22Rv1 (cell line): ENCODE measurements around the gene CAMTA1.

Experiments
- H3K27ac ChIP-seq: fragments of 450-650 bp; 2 replicates; pipeline ENCODE4 v1.5.1; 2017
- ZFX ChIP-seq: fragments of 450-650 bp; IDR thresholded peaks from 2 replicates; pipeline ENCODE4 v1.6.1; 2017; ENCODE audit warnings: antibody characterized with exemption, borderline replicate concordance
- TF ChIP-seq, protein P1 (sequence below): fragments of 450-650 bp; IDR thresholded peaks from 2 replicates; pipeline ENCODE4 v1.5.1; 2017; ENCODE audit warnings: mild to moderate bottlenecking

Gene CAMTA1

DNA sequence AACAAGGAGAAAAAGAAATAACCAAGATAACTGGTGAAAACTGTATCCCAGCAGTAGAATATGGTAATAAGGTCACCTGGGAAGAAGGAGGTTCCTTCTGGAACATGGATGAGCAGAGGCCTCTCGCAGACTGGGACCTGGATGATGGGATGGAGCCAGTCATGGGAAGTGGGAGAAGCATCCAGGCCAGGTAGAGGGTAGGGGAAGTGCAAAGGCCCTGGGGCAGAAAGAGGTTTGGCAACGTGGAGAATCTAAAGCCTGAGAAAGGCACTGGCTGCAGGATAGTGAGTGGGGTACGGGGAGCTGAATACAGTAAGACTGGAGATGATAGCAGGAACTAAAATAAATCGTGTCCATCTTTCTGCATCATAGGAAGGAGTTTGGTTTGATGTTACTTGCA lies 889.7 kb downstream of the CAMTA1 start:
- TF ChIP-seq, protein P1, sequence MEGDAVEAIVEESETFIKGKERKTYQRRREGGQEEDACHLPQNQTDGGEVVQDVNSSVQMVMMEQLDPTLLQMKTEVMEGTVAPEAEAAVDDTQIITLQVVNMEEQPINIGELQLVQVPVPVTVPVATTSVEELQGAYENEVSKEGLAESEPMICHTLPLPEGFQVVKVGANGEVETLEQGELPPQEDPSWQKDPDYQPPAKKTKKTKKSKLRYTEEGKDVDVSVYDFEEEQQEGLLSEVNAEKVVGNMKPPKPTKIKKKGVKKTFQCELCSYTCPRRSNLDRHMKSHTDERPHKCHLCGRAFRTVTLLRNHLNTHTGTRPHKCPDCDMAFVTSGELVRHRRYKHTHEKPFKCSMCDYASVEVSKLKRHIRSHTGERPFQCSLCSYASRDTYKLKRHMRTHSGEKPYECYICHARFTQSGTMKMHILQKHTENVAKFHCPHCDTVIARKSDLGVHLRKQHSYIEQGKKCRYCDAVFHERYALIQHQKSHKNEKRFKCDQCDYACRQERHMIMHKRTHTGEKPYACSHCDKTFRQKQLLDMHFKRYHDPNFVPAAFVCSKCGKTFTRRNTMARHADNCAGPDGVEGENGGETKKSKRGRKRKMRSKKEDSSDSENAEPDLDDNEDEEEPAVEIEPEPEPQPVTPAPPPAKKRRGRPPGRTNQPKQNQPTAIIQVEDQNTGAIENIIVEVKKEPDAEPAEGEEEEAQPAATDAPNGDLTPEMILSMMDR: no peak
- TF ChIP-seq ZFX: no peak
- H3K27ac ChIP-seq: no peak overlapping the region

DNA sequence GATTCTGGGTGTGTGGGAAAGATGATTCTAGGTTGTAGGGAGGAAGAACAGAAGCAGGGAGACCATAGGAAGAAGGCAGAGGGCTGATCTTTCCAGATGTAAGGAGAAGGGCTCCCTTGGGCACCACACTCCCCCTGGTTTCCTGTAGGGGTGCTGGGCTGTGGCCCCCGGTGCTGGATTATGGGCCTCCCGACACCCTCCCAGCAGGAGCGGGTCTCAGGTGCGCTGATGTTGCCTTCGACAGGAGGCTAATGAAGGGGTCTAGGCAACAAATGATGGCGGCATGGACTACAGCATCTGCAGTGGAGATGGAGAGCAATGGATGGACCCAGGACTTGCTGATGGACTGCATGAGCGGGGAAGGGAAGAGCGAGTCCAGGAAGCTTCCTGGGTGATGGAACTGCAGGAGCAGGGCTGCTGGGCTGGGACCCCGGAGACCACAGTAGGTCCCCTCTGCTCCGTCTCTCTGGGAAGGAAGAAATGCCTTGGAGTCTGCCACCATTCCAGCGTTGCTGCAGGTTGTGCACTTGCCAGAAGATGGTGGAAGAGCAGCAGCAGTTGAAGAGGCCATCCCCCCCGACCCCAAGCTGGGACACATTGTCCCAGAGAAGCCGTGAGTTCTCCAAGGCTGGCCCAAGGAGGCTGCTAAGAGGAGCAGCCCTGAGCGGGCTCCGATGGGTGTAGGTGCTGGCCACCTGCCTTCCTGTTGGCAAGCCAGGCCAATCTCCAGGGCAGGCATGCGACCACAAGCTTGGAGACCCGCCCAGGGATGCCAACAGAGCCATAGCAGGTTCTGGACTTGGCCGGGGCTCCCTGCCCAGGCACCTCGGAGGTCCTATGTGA lies 890.4 kb downstream of the CAMTA1 start:
- no peak overlapping the region for H3K27ac ChIP-seq
- TF ChIP-seq ZFX: no peak
- TF ChIP-seq, protein P1: no peak

DNA sequence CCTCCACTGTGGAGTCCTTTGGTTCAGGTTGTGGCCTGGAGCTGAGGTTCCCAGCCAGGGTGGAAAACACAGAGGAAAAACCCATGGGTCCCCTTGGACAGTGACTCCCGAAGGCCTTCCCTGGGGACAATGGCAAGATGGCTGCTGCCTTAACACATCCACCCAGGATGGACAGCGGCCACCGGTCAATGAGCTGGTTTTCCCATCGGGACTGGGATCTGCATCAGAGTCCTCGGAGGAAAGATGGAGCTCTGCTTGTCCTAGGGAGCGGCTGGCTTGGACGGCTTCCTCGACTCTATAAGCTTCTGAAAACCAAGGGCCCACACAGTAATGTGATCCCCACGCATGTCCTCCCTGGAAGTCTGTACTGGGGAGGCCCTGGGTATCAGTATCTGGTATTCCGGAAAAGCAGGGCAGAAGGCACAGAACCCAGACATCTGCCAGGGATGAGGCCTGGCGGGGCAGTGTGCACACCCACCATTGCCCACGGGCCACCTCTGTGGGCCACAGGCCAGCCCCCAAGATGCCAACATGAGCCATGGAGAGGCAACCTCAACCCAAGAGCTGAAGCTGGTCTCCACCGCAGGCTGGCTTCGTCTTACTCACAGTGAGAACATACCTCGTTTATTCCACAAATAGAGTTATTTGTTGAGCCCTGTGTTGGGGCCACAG lies 891.2 kb downstream of the CAMTA1 start:
- TF ChIP-seq, protein P1: no peak
- no peak overlapping the region for H3K27ac ChIP-seq

DNA sequence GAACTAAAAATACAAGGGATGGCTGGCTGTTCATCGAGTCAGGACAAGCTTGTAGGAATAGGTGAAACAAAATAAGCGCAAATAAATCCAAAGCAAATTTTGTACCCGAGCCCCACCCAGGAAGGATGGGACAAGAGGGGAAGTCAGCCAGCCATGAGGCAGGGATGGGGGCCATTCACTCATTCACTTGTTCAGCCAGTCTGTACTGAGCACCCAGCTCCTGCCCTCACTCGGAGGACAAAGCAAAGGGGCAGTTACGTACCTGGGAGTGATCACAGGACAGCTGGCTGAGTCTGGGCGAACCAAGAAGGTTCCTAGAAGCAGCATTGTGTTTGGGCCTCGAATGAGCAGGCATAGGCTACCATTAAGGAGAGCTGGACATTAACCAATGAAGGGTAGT lies 891.9 kb downstream of the CAMTA1 start:
- TF ChIP-seq ZFX: no peak
- TF ChIP-seq, protein P1: no peak
- H3K27ac ChIP-seq: no peak overlapping the region

DNA sequence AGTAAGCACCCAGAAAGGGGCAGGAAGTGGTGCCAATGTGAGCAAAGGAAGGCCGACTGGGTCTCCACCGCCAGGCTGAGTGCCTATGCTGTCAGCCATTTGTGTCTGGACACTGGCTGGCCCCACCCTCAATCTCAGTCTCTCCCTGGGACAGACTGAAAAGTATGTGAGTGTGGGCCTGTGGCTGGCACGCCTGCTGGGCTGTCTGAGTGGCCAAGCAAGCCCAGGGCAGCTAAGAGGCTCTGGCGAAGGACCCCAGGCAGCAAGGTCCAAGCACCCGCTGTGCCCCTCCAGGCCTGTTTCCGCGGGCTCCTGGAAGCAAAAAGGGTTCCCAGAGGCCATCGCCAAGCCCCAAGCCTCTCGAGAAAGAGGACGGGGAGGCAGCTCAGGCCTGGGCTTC lies 892.6 kb downstream of the CAMTA1 start:
- TF ChIP-seq, protein P1: no peak
- TF ChIP-seq ZFX: no peak
- H3K27ac ChIP-seq: no peak overlapping the region

DNA sequence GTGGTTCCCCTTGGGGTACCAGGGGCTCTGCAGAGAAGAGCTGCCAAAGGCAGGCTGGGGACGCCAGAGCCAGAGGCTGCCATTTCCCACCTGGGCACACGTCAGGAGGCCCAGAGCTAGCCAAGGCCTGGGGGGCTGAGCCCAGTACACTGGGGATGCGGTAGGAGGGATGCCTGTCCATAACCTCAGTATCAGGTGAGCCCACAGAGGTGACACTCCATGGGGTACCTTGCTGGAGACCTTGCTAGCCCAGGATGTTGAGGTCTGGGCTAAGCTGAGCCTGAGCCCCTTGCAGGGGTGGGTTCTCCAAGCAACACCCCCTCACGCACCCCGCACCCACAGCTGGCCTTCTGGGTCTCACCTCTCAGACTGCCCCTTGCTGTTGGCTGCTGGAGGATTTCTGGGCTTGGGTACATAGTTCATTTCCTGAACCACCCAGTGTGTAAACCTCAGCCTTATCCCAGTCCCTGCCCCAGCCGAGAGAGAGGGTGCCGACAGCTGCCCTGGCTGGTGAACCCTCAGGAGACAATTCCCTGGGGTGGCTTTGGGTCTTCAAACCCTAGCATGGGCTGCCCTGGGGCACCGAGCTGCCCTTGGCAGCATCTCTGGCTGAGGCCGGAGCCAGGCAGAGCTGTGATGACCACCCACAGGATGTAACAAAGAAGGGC lies 893.4 kb downstream of the CAMTA1 start:
- no peak overlapping the region for H3K27ac ChIP-seq
- no peak for TF ChIP-seq ZFX
- TF ChIP-seq, protein P1: no peak
